ENCODE data around the gene FBXL5. TPM values are rescaled to one million over a fixed set of nuclear protein-coding genes. Genes with fewer than 3 reads are reported as not detected.

Gene FBXL5
- total and polyA plus RNA-seq, 9 of the 15 experiments (the other 6 are each of a cell fraction or from before 2014, with no cell fraction given), result 6.0 to 35.2 (median 22.1) TPM

GRCh38 chr4:15681067-15681371 lies 25.9 kb upstream of the FBXL5 start (continued):
- TF ChIP-seq TAF15 (IDR thresholded peaks at IDR 0.05; ENCODE audit: low read depth, low read length) (no peak), MLLT1 (IDR thresholded peaks at IDR 0.05) (0 out of 4 replicates have a peak, but pooled peaks have one; percentile 75 to 79), RFX5 (IDR thresholded peaks at IDR 0.05; ENCODE audit: low read depth, low read length) (no peak), ZNF780A (CRISPR knock-in tag; IDR thresholded peaks at IDR 0.05) (no peak), FOXJ3 (CRISPR knock-in tag; IDR thresholded peaks at IDR 0.05) (no peak), CAMTA2 (CRISPR knock-in tag; conservative IDR thresholded peaks at IDR 0.05) (no peak), ZNF277 (CRISPR knock-in tag; IDR thresholded peaks at IDR 0.05; ENCODE audit: borderline replicate concordance) (no peak), TGIF2 (CRISPR knock-in tag; IDR thresholded peaks at IDR 0.05) (peak; percentile 90; the same call in 1 of the 2 replicates), SMARCA5 (IDR thresholded peaks at IDR 0.05) (no peak), ELK1 (CRISPR knock-in tag; IDR thresholded peaks at IDR 0.05) (no peak), SMARCC2 (IDR thresholded peaks at IDR 0.05; ENCODE audit: low read depth) (0 out of 2 replicates have a peak, but pooled peaks have one; percentile 33), RAD51 (IDR thresholded peaks at IDR 0.05; ENCODE audit: borderline replicate concordance, low read depth) (no peak), XRCC4 (IDR thresholded peaks at IDR 0.05; ENCODE audit: extremely low read depth, insufficient read depth, insufficient read length) (no peak), ZNF282 (CRISPR knock-in tag; IDR thresholded peaks at IDR 0.05) (no peak), EZH2 (IDR thresholded peaks at IDR 0.05; ENCODE audit: borderline replicate concordance, low read depth, low read length) (no peak), ZSCAN29 (IDR thresholded peaks at IDR 0.05) (0 out of 2 replicates have a peak, but pooled peaks have one; percentile 58), STAG1 (CRISPR knock-in tag; IDR thresholded peaks at IDR 0.05; ENCODE audit: borderline replicate concordance) (no peak), MBD1 (CRISPR knock-in tag; IDR thresholded peaks at IDR 0.05) (no peak), ZNF316 (IDR thresholded peaks at IDR 0.05) (no peak), THAP7 (CRISPR knock-in tag; IDR thresholded peaks at IDR 0.05) (no peak), NONO (IDR thresholded peaks at IDR 0.05; ENCODE audit: low read depth in 2 of 2, low read length in 1 of 2) (0 out of 4 replicates have a peak, but pooled peaks of 1 of the 2 experiments have one; percentile 14), KLF16 (IDR thresholded peaks at IDR 0.05) (no peak), HNRNPLL (IDR thresholded peaks at IDR 0.05; ENCODE audit: low read depth, low read length, poor library complexity, severe bottlenecking) (no peak), USF1 (CRISPR knock-in tag; IDR thresholded peaks at IDR 0.05) (no peak), MCM3 (IDR thresholded peaks at IDR 0.05) (no peak)
